ENCODE measurements around the gene SLC25A28. TPM values are rescaled to one million over a fixed set of nuclear protein-coding genes. Genes with fewer than 3 reads are reported as not detected.

SLC25A28 gene
- total RNA-seq, 1 experiment from 2014 or later = 22.2 TPM

DNA sequence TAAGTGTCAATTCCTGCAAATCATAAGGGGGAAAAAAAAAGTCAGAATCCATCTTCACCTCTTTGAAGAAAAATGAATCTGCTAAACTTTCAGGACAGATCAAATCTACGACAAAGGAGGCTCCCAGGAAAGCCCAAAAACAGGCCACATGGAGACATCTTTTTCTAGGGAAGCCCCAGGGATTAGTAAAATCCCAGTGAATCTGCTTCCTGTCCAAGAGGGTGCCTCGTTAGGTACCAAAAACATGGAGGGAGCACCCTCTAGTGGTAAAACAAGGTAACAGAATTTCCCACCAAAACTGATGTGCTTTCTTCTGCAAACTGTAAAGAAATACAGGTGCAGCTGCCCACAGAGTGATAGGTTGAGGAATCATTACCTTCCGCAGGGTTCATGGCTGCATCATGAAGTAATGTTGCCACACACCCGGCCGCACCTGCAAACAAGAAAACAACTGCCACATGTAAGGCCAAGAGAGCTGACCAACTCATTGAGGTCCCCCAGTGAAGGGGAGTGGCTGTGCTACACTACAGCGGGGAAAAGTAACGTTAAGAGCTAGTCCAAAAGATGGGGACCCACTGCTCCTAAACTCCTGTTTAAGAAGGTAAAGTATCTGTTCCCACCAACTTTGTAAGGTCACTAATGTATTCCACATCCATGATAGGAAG is 7.9 kb downstream of the SLC25A28 start:
- no peaks in the 10 kb centered on the region for H3K9me3 ChIP-seq (ENCODE audit: control insufficient read depth, low read depth, low read length)
- H3K79me1 ChIP-seq (ENCODE audit: insufficient read depth, low read depth, low read length, poor library complexity, severe bottlenecking) = no peaks in the 10 kb centered on the region
- no peak overlapping the region for H3K23ac ChIP-seq (ENCODE audit: insufficient read length, low read depth, low read length)
- no peaks in the 10 kb centered on the region for H4K20me1 ChIP-seq (ENCODE audit: control insufficient read depth, insufficient read depth, insufficient read length)
- H3K4ac ChIP-seq (ENCODE audit: low read depth, low read length) = no peak overlapping the region
- no peak overlapping the region for H4K91ac ChIP-seq (ENCODE audit: insufficient read length, low read depth, low read length)
- no peaks in the 10 kb centered on the region for H3K9me3 Mint-ChIP-seq
- H3K9ac ChIP-seq (ENCODE audit: extremely low read depth, insufficient read length, low read length) = no peak overlapping the region
- no peak overlapping the region for H4K8ac ChIP-seq (replicated peaks; ENCODE audit: insufficient read length, low read depth, low read length)
- H2BK20ac ChIP-seq (ENCODE audit: low read depth, low read length, poor library complexity, severe bottlenecking) = no peak overlapping the region
- H3K79me2 ChIP-seq (ENCODE audit: insufficient read depth, low read length) = no peaks in the 10 kb centered on the region
- no peak overlapping the region for H4K5ac ChIP-seq (ENCODE audit: insufficient read length, low read depth, low read length)
- H2AK5ac ChIP-seq (ENCODE audit: insufficient read length, low read length) = no peak overlapping the region
- no peak overlapping the region for H3K27ac ChIP-seq (ENCODE audit: insufficient read length, low read depth, low read length)
- H3K4me3 Mint-ChIP-seq = no peak overlapping the region
- no peak overlapping the region for H2BK12ac ChIP-seq (ENCODE audit: insufficient read length, low read depth, low read length)
- H3K4me2 ChIP-seq (ENCODE audit: insufficient read depth, insufficient read length, low read length) = no peak overlapping the region
- H2BK120ac ChIP-seq (ENCODE audit: low read depth, low read length, poor library complexity, severe bottlenecking) = no peak overlapping the region
- H2BK5ac ChIP-seq (ENCODE audit: insufficient read length, low read length) = no peak overlapping the region
- H3K23me2 ChIP-seq (ENCODE audit: insufficient read length, low read depth, low read length, poor library complexity, severe bottlenecking) = no peaks in the 10 kb centered on the region
- no peak overlapping the region for H3T11ph ChIP-seq (ENCODE audit: low read length)
- peak; percentile 58 for DNase-seq
- no peaks in the 10 kb centered on the region for H3K27me3 Mint-ChIP-seq (ENCODE audit: low read depth)
- H3K14ac ChIP-seq (ENCODE audit: insufficient read depth, low read length) = no peak overlapping the region
- no peaks in the 10 kb centered on the region for H3K4me1 ChIP-seq (ENCODE audit: insufficient read depth, low read length)
- TF ChIP-seq, protein P1, sequence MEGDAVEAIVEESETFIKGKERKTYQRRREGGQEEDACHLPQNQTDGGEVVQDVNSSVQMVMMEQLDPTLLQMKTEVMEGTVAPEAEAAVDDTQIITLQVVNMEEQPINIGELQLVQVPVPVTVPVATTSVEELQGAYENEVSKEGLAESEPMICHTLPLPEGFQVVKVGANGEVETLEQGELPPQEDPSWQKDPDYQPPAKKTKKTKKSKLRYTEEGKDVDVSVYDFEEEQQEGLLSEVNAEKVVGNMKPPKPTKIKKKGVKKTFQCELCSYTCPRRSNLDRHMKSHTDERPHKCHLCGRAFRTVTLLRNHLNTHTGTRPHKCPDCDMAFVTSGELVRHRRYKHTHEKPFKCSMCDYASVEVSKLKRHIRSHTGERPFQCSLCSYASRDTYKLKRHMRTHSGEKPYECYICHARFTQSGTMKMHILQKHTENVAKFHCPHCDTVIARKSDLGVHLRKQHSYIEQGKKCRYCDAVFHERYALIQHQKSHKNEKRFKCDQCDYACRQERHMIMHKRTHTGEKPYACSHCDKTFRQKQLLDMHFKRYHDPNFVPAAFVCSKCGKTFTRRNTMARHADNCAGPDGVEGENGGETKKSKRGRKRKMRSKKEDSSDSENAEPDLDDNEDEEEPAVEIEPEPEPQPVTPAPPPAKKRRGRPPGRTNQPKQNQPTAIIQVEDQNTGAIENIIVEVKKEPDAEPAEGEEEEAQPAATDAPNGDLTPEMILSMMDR (conservative IDR thresholded peaks at IDR 0.05) = peak; percentile 90
- H3K18ac ChIP-seq (ENCODE audit: insufficient read length, low read depth, low read length) = no peak overlapping the region
- H3K27me3 ChIP-seq (ENCODE audit: insufficient read depth, low read length) = no peaks in the 10 kb centered on the region
- no peak overlapping the region for H3K56ac ChIP-seq (ENCODE audit: insufficient read length, low read depth, low read length)
- no peak overlapping the region for H2AFZ ChIP-seq (ENCODE audit: low read length)
- H3K36me3 Mint-ChIP-seq (ENCODE audit: insufficient read depth in 1 of 3, low read depth in 3 of 3) = peaks cover 0 to 5% (median 0%) of the 10 kb centered on the region in 3 experiments; a peak in 2 of 7 replicates
- H2BK15ac ChIP-seq (ENCODE audit: low read depth, low read length) = no peak overlapping the region
- H3K27ac Mint-ChIP-seq = no peak overlapping the region; a peak in 1 of 7 replicates
- no CpG with 5 or more reads among the region's 7 CpGs for WGBS (ENCODE audit: extremely low coverage, insufficient read length, low lambda C conversion rate)
- peaks cover 4 to 10% of the 10 kb centered on the region in 2 experiments; a peak in 3 of 4 replicates for H3K4me1 Mint-ChIP-seq

Measured in H9 (cell line).